ENCODE results near the gene MARVELD1.
A peak's percentile ranks its signal among the peaks of the same experiment; 100 is the strongest.

The MARVELD1 gene

DNA sequence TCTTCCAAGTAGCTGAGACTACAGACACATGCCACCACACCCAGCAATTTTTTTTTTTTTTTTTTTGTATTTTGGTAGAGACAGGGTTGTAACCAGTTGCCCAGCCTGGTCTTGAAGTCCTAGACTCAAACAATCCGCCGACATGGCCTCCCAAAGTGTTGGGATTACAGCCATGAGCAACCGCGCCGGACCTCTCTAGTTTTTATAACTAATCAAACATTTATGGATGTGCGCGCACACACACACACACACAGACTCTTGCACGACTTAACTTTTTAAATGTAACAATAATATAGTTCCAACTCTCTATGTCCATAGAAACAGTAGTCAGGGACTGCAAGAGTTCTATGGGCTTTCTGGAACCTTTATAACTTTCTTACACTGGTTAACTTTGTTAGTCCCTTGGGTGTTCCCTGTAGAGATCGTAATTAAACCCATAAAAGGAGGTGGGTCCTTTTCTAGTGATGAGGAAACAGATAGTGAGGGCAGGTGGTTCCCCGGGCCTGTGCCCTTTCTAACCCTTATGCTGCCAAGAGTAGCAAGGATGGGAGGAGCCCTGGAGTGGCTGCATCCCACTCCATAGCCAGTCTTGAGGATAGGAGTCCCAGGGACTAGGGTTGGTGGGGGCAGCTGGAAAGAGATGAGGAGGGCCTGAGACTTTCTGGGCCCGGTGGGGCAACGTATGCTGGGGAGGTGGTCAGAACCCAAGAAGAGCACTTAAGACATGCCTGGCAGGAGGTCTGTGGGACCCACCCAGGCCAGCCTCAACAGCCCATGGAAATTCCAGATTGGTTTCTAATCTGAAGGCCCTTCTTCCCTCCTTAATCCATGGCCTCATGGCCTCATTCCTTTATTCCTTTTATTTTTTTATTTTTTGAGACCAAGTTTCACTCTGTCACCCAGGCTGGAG, 8.6 kb downstream of the MARVELD1 start:
- no peak for DNase-seq (ENCODE audit: low read depth)

DNA sequence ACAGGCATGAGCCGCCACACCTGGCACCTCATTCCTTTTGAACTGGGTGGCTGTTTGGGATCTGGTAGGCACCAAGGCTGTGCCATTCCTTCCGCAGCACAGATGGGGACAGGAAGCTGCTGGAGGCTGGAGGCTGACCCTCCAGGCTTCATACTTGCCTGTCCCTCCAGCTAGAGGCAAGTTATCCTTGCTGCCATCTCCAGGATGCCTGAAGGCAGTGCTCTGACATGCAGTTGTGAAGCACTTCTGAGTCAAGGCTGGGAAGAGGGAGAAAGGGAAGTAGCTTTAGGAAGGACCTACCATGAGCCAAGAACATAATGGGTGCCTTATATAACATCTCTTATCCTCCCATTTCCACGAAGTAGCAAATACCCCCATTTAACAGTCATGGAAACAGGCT, 9.5 kb downstream of the MARVELD1 start:
- DNase-seq (ENCODE audit: low read depth), result no peak

- DNase-seq (ENCODE audit: low read depth), result no peak
Measured at GRCh38 chr10:97724341-97724941, 10.9 kb downstream of the MARVELD1 start.

GRCh38 chr10:97726636-97727178, 13.2 kb downstream of the MARVELD1 start:
- no peak for DNase-seq (ENCODE audit: low read depth)

GRCh38 chr10:97729014-97729413, 15.5 kb downstream of the MARVELD1 start:
- DNase-seq (ENCODE audit: low read depth), result no peak

- DNase-seq (ENCODE audit: low read depth), result peak; percentile 34
Measured at GRCh38 chr10:97731346-97732051, 18.0 kb downstream of the MARVELD1 start.

- no peak for DNase-seq (ENCODE audit: low read depth)
Measured at GRCh38 chr10:97732052-97732359, 18.5 kb downstream of the MARVELD1 start.

DNA sequence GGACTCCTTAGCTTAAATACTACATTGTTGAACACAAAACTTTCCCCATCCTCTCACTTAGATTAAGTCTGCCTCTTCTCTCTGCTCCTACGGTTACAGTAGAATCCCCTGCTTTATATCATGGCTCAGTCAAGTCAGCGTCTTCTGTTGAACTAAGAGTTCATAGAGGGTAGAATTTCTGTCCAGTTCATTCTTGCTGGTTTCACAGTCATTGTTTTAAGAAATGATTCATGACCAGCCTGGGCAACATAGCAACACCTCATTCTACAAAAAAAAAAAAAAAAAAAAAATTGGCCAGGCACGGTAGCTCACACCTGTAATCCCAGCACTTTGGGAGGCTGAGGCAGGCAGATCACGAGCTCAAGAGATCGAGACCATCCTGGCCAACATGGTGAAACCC, 19.7 kb downstream of the MARVELD1 start:
- DNase-seq (ENCODE audit: low read depth), result no peak

DNA sequence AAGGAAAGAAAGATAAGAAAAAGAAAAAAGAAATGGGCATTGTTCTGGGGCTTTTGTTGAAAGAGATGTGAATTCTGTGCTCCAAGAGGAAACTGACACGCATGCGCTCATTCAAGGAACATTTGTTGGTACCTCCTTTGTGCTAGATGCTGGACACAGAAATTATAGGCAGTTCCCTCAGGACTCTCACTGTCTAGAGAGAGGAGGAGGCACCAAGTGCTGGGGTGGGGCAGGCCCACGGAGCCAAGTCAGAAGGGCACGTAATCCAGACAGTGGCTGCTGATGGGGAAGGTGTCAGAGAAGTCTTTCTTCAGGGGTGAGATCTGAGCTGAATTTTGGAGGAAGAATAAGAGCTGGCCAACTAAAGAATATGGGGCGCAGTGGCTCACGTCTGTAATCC, 20.5 kb downstream of the MARVELD1 start:
- no peak for DNase-seq (ENCODE audit: low read depth)

DNA sequence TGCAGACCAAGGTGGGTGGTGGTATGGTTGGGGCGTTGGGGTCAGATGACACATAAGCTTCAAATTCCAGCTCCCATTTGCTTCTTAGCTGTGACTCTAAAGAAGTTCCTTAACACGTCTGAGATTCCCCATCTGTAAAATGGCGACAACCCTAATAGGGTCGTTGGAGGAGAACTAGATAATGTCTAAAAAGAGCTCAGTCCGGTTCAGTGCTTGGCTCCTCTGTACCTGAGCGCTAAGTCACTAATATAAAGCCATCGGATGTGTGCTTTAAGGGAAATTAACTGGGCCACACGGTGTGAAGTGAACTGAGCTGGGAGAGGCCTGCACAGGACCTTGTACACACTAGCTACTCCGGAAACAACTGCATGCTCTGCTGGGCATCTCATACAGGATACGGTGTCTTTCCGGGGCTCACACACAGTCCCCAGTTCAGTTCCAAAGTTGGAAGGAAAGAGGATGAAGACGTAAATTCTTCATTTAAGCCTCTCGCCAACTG, 22.9 kb downstream of the MARVELD1 start:
- DNase-seq (ENCODE audit: low read depth), result no peak

DNA sequence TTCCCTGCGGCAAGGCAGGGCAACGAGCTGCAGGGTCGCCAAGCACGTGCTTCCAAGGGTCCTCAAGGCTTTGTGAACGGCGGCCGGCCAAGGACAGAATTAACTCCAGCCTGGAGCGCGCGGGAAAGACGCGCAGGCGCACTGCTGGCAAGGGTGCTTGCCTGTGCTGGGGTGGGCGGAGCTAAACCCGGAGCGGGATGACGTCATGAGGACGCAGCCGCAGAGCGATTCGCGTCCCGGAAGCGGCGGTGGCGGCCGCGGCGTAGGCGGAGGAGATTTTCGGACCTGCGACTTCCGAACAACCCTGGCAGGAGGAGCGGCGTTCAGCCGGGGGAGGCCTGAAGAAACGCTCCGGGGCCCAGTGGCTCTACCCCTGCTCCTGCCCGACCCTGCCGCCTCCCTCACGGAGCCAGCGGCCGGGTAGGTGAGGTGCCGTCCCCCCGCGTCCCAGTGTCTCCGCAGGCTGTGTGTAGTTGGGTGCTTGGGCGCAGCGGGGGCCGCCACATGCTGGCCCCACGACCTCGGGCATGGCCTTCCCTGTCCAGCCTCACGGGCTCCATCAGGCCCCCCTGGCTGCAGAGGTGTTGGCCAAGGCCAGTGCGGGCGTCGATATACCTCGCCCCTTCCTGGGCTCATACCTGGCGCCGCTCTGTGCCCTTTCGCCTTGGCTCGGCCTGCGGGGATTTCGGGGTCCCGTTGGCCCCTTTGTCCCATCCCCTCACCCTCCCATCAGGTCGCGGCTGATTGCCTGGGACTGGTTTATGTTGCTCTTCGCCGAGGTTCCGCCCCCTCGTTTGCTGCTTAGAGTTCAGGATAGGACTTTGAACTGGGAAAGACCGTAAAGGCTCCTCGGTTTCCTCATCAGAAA, 23.6 kb downstream of the MARVELD1 start, which contains the start of gene ZFYVE27:
Gene ZFYVE27 (plus strand): TSS at position 227 of the 868 bp plus-strand sequence. CDS start 1,350 bp downstream, outside the sequence.
- DNase-seq (ENCODE audit: low read depth), result peak; percentile 95

DNA sequence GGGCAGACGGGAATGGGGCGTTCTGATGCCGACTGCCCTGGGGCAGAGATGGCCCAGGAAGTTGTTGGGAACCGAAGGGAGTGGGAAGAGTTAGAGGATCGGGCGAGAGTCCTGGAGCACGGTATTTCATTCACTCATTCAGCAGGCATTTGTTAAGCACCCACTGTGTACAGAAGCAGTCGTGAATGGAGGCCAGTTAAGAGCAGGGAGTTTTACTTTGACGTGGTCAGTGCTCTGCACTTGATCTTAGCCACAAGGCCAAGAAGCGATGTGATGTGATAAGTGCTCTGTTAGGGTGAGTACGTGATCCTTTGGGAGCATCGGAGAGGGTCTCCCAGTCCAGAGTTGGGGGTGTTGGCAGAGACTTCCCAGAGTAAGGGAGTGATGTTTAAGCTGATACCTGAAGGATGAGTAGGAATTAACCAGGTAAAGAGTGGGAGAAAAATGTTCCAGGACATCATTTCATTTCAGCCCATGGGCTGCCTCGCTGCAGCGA, 24.3 kb downstream of the MARVELD1 start:
- no peak for DNase-seq (ENCODE audit: low read depth)

DNA sequence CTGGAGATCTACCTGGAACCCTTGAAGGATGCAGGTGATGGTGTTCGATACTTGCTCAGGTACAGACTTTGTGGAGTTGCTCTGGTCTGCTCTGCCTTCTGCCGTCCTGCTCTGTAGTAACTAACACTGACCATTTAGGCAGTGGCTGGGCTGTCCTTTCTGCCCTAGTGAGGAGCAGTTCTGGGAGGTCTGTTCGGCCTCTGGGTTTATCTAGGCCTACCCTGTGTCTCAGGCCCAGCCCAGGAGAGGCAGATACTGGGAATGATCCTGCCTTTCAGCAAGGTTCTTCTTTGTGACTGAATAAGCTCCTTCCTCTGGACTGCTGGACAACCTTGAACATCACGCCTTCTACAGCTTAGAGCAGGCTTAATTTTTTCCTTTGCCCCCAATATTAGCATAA, 25.1 kb downstream of the MARVELD1 start:
- no peak for DNase-seq (ENCODE audit: low read depth)

DNA sequence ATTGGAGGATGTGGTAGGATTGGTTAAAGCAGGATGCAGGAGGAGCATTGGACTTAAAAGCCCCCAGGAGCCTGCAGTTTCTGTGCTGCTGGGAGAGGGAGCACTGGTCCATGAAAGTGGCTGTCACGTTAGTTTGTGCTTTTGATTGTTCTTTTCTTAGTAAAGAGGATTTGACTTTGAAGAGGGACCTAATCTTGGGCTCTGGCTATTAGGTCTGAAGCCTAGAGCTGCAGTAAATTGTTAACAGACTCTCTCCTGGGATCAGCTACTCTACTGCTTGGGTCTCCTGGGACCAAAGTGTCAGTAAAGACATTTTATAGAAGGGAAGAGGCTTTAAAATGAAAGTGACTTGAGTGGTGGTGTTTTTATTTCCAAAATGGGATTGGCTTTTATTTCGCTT, 27.1 kb downstream of the MARVELD1 start:
- DNase-seq (ENCODE audit: low read depth), result no peak

DNA sequence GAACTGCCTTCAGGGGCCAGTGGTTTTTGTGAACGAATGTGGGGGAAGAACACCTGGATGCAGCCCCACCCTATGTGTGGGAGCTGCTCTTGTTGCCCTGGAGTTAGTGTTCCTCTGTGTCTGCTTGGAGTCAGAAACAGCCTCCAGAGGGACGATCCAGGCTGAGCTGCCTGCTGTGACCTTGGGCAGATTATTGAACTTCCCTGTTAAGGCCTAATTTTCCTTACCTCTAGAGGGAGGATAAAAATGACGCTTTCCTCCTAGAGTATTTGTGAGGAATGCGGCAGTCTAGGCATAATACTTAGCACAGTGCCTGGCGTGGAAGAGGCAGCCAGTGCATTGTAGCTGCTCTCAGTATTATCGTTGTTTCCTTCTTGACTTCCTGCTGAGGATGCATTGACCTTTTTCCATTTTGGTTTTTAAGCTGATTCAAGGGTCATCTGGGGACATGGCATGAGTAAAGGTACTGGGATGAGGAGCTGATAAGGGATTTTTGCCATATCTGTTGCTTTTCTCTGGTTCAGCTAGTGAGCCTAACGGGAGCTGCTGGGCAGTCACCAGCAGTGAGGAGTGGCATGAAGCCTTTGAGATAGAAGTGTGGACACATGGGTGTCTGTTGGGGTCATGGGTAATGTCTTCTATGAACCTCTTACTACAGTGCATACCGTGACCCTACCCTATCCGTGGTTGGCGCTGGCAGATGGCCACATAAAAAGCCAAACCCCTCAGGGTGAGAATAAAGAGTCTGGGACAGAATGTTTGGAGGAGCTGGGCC, 29.8 kb downstream of the MARVELD1 start:
- DNase-seq (ENCODE audit: low read depth), result no peak

GRCh38 chr10:97744405-97745035, 31.0 kb downstream of the MARVELD1 start:
- DNase-seq (ENCODE audit: low read depth), result no peak

- DNase-seq (ENCODE audit: low read depth), result no peak
Measured at GRCh38 chr10:97747573-97747972, 34.0 kb downstream of the MARVELD1 start.

- DNase-seq (ENCODE audit: low read depth), result no peak
Measured at GRCh38 chr10:97748116-97748515, 34.6 kb downstream of the MARVELD1 start.

DNA sequence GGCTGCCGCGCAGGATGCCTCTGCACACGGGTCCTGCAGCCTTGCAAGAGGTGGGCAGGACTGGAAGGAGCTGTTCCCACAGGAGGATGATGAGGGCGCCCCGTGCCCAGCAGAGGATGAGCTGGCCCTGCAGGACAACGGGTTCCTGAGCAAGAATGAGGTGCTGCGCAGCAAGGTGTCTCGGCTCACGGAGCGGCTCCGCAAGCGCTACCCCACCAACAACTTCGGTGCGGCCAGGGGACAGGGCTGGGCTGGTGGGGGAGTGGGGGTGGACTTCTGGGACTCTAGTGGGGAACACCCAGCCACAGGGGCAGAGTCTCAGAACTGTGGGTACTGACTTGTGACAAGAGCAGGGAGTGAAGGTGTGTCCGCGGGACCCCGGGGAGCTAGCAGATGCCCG, 39.4 kb downstream of the MARVELD1 start:
- no peak for DNase-seq (ENCODE audit: low read depth)

DNA sequence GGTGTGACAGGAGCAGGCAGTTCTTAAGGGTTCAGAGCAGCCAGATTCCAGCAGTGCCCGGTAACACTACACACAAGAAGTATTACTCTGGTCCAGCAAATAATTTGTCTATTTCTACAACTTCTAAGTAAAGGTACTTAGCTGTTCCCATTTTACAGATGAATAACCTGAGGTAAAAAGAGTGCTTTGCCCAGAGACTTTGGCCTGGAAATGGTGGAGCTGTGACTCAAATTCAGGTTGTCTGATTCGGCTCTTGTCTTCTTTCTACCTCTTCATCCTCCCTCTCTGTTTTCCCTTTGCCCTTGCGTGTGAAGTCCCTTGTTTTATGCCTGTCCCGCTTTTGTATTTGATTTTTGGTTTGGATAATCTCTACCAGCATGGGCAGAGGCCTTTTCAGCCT, 41.2 kb downstream of the MARVELD1 start:
- DNase-seq (ENCODE audit: low read depth), result no peak
